HepG2 (cell line): ENCODE results near the gene DOCK10. TPM values are rescaled to one million over a fixed set of nuclear protein-coding genes. Genes with fewer than 3 reads are reported as not detected.

Experiments used
- ATAC-seq: fragments of 200-7000 bp; cut with Tn5 transposase; 3 replicates; pipeline ENCODE4 v1.9.1; 2020; ENCODE audit warnings: mild to moderate bottlenecking, moderate library complexity
- BruUV-seq: library from RNA; stranded (reverse); fragments of 400-500 nt; replicated peaks from 2 replicates; lab custom pipeline; 2021; lab: Mats Ljungman, UMichigan
- CTCF ChIA-PET: fragments of 300-600 bp; formaldehyde crosslinking; extraction: SDS; loops from one replicate; lab custom pipeline; 2021; ENCODE audit warnings: low total read pairs, inconsistent platforms, low intra/inter-chr PET ratio; lab: Yijun Ruan, JAX
- POLR2A ChIA-PET: fragments of 350-600 bp; sonication (Branson Sonifier 250); formaldehyde crosslinking; loops from one replicate; lab custom pipeline; 2020; ENCODE audit warnings: antibody characterized with exemption, inconsistent platforms; lab: Yijun Ruan, JAX
- DNase-seq: peaks from one replicate; pipeline ENCODE4 v3.0.0-alpha.2; 2015; ENCODE audit warnings: low spot score
- FAIRE-seq: peaks from 3 replicates; lab custom pipeline; 2011; peaks lifted over from hg19 to GRCh38; lab: Jason Lieb, UNC
- H2AFZ ChIP-seq: one replicate; pipeline ENCODE4 v1.6.1; 2011; ENCODE audit warnings: low read length, inconsistent platforms
- H3K27ac ChIP-seq: fragments of 300-600 bp; 3 replicates; pipeline ENCODE4 v1.8.0; 2011; ENCODE audit warnings: mixed run types, mild to moderate bottlenecking, mixed read lengths, low read length, inconsistent platforms; ENCODE audit not compliant: insufficient read depth; ENCODE audit errors: extremely low read length
- H3K27me3 ChIP-seq, 2 experiments: fragments of 200-600 bp in 1 of 2; 2 replicates in 1 of 2; 3 replicates in 1 of 2; pipeline versions ENCODE4 v1.6.0 to v1.8.0; 2011; ENCODE audit warnings: low read length in 2 of 2, mild to moderate bottlenecking in 2 of 2, moderate library complexity in 2 of 2, inconsistent platforms in 1 of 2; ENCODE audit not compliant: insufficient read depth in 2 of 2, control insufficient read depth in 1 of 2
- H3K36me3 ChIP-seq, 2 experiments: fragments of 200-600 bp in 1 of 2; replicated peaks in 1 of 2; 2 replicates in 1 of 2; 3 replicates in 1 of 2; pipeline versions ENCODE4 v1.5.1 to v1.8.0; 2011; ENCODE audit warnings: low read length in 2 of 2, inconsistent platforms in 1 of 2; ENCODE audit not compliant: insufficient read depth in 2 of 2, control insufficient read depth in 1 of 2
- H3K4me1 ChIP-seq: 2 replicates; pipeline ENCODE4 v1.5.1; 2012; ENCODE audit warnings: low read length, inconsistent platforms; ENCODE audit not compliant: insufficient read depth
- H3K4me2 ChIP-seq: 2 replicates; pipeline ENCODE4 v1.6.0; 2011; ENCODE audit warnings: low read depth, low read length, inconsistent platforms
- H3K4me3 ChIP-seq, 3 experiments: fragments of 200-600 bp in 1 of 3; sonication (generic), shearing (Covaris generic) in 1 of 3; replicated peaks in 1 of 3; 2 replicates each; pipeline ENCODE4 v1.5.1; 2011 to 2016; ENCODE audit warnings: low read length in 3 of 3, inconsistent platforms in 2 of 3, low read depth in 2 of 3, mild to moderate bottlenecking in 2 of 3, control low read depth in 1 of 3, mixed read lengths in 1 of 3; ENCODE audit not compliant: insufficient read depth in 1 of 3
- H3K79me2 ChIP-seq: one replicate; pipeline ENCODE4 v1.6.1; 2011; ENCODE audit warnings: low read length, inconsistent platforms; ENCODE audit not compliant: insufficient read depth
- H3K9ac ChIP-seq: 2 replicates; pipeline ENCODE4 v1.6.0; 2011; ENCODE audit warnings: mild to moderate bottlenecking, low read depth, low read length, inconsistent platforms; ENCODE audit not compliant: insufficient read depth
- H3K9me3 ChIP-seq: 2 replicates; pipeline ENCODE4 v1.5.1; 2012; ENCODE audit warnings: mild to moderate bottlenecking, low read length
- H4K20me1 ChIP-seq: 2 replicates; pipeline ENCODE4 v1.6.0; 2011; ENCODE audit warnings: inconsistent platforms, mild to moderate bottlenecking, low read length, moderate library complexity; ENCODE audit not compliant: insufficient read depth
- AGO2 ChIP-seq: fragments of 200-400 bp; formaldehyde crosslinking; optimal IDR thresholded peaks from 2 replicates; pipeline ENCODE3; 2017; ENCODE audit warnings: mild to moderate bottlenecking, low read depth, low read length, moderate library complexity
- HNRNPH1 ChIP-seq: fragments of 200-400 bp; formaldehyde crosslinking; optimal IDR thresholded peaks from 2 replicates; pipeline ENCODE3; 2017; ENCODE audit warnings: mild to moderate bottlenecking, low read depth, low read length
- NAIF1 ChIP-seq: sonication (generic); formaldehyde crosslinking; IDR thresholded peaks from 2 replicates; pipeline ENCODE4 v1.5.0; 2020; ENCODE audit warnings: mild to moderate bottlenecking, missing genetic modification reagents, borderline replicate concordance
- RFX5 ChIP-seq: IDR thresholded peaks from 2 replicates; pipeline ENCODE4 v1.6.1; 2011; ENCODE audit warnings: low read depth, low read length, improper control_type of control experiment
- TOPORS ChIP-seq: sonication (generic); formaldehyde crosslinking; IDR thresholded peaks from 2 replicates; pipeline ENCODE4 v1.8.0; 2023; ENCODE audit warnings: mild to moderate bottlenecking, missing genetic modification reagents
- ZNF724P ChIP-seq: sonication (generic); formaldehyde crosslinking; IDR thresholded peaks from 2 replicates; pipeline ENCODE4 v1.8.0; 2022; ENCODE audit warnings: missing genetic modification reagents, borderline replicate concordance
- ZNF883 ChIP-seq: sonication (generic); formaldehyde crosslinking; IDR thresholded peaks from 2 replicates; pipeline ENCODE4 v1.5.1; 2020; ENCODE audit warnings: mild to moderate bottlenecking, missing genetic modification reagents; ENCODE audit errors: not compliant biosample characterization
- WGBS: methylation state at CpG from one replicate; pipeline ENCODE4 v1.1.6; 2017; ENCODE audit warnings: low lambda C conversion rate; 5-methylcytosine and 5-hydroxymethylcytosine counted together
- in situ Hi-C: cut with HindIII; loops from 2 replicates; pipeline ENCODE4 v1.10.0; 2017; ENCODE audit warnings: low pct_unique_long_range_greater_than_20kb; ENCODE audit not compliant: extremely low pct_ligation_motif_present
- intact Hi-C: fragments of 100-400 bp; cut with micrococcal nuclease; formaldehyde crosslinking; loops from one replicate; pipeline ENCODE4 v1.10.0; 2022; ENCODE audit not compliant: unreplicated experiment
- polyA plus RNA-seq, 8 experiments: library from polyadenylated mRNA; depleted of rRNA in 3 of 8; stranded (reverse) in 7 of 8; unstranded in 1 of 8; fragments of >200 nt; fragmentation: Illumina TruSeq in 4 of 8; extraction: Trizol in 4 of 8; gene quantifications; 2 replicates each; pipeline versions ENCODE4 v1.2.1 to v1.2.3, GENCODE V29; 2011 to 2016; ENCODE audit warnings: low read depth in 4 of 8, missing spikeins in 1 of 8, mixed read lengths in 1 of 8; ENCODE audit not compliant: insufficient read depth in 1 of 8
- total RNA-seq, 5 experiments: library from RNA; depleted of rRNA; stranded (reverse); fragments of >200 nt; fragmentation: Illumina TruSeq; extraction: Trizol; gene quantifications; 2 replicates each; pipeline ENCODE4 v1.2.3, GENCODE V29; 2016; ENCODE audit warnings: low read depth in 1 of 5
- TF ChIP-seq, protein P1 (sequence below): sonication (generic); formaldehyde crosslinking; IDR thresholded peaks from 2 replicates; pipeline ENCODE4 v1.4.0; 2020; ENCODE audit warnings: missing genetic modification reagents
- TF ChIP-seq, protein P2 (sequence below): sonication (generic); formaldehyde crosslinking; conservative IDR thresholded peaks from 2 replicates; pipeline ENCODE4 v1.8.0; 2022; ENCODE audit warnings: mild to moderate bottlenecking, moderate library complexity, missing genetic modification reagents
- TF ChIP-seq, protein P3 (sequence below): sonication (generic); formaldehyde crosslinking; IDR thresholded peaks from 2 replicates; pipeline ENCODE4 v1.5.0; 2020; ENCODE audit warnings: mild to moderate bottlenecking, missing genetic modification reagents
- TF ChIP-seq, protein P4 (sequence below): sonication (generic); formaldehyde crosslinking; IDR thresholded peaks from 2 replicates; pipeline ENCODE4 v1.8.1; 2023; ENCODE audit warnings: missing genetic modification reagents, mild to moderate bottlenecking, borderline replicate concordance

Gene DOCK10
- total and polyA plus RNA-seq, 2 of the 13 experiments (the other 11 are each of a cell fraction or from before 2014, with no cell fraction given): not detected

DNA sequence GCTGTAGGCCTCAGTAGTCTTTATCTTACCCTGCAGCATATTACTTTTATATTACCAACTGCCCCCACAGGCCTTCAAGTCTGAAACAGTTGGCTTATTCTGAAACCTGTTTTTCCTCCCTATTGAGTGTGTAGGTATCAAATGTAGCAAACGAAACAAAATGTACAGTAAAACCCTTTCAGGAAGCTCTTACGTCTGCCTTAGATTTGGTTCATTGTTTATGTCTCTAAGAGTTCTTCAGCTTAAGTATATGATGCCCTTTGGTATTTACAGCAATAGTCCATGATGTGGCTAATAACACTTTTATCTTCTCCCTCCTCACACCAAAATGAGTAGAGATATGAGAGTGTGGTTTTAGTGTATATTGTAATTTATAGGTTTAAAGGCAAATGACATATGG is 108.8 kb downstream of the DOCK10 start:
- in situ Hi-C loops: no loop called here
- DNase-seq (no peak), FAIRE-seq (no peak), ATAC-seq (no peak)
- no peak overlapping the region for H2AFZ ChIP-seq
- intact Hi-C loops: no loop called here
- no peak overlapping the region for H3K27ac ChIP-seq
- no peaks in the 10 kb centered on the region for H3K9me3 ChIP-seq
- no peaks in the 10 kb centered on the region for H4K20me1 ChIP-seq
- WGBS: 1% methylated on average over 2 of the region's 2 CpGs
- no peak overlapping the region for H3K4me2 ChIP-seq
- ChIA-PET POLR2A (no interaction called here), CTCF (no interaction called here)
- TF ChIP-seq, protein P1, sequence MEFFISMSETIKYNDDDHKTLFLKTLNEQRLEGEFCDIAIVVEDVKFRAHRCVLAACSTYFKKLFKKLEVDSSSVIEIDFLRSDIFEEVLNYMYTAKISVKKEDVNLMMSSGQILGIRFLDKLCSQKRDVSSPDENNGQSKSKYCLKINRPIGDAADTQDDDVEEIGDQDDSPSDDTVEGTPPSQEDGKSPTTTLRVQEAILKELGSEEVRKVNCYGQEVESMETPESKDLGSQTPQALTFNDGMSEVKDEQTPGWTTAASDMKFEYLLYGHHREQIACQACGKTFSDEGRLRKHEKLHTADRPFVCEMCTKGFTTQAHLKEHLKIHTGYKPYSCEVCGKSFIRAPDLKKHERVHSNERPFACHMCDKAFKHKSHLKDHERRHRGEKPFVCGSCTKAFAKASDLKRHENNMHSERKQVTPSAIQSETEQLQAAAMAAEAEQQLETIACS (CRISPR knock-in tag): no peak
- TF ChIP-seq, protein P2, sequence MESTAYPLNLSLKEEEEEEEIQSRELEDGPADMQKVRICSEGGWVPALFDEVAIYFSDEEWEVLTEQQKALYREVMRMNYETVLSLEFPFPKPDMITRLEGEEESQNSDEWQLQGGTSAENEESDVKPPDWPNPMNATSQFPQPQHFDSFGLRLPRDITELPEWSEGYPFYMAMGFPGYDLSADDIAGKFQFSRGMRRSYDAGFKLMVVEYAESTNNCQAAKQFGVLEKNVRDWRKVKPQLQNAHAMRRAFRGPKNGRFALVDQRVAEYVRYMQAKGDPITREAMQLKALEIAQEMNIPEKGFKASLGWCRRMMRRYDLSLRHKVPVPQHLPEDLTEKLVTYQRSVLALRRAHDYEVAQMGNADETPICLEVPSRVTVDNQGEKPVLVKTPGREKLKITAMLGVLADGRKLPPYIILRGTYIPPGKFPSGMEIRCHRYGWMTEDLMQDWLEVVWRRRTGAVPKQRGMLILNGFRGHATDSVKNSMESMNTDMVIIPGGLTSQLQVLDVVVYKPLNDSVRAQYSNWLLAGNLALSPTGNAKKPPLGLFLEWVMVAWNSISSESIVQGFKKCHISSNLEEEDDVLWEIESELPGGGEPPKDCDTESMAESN (CRISPR knock-in tag): no peak
- TF ChIP-seq RFX5 (no peak), HNRNPH1 (no peak), ZNF883 (CRISPR knock-in tag) (no peak), AGO2 (no peak), TOPORS (CRISPR knock-in tag) (no peak), ZNF724P (CRISPR knock-in tag) (no peak), NAIF1 (CRISPR knock-in tag) (no peak)
- TF ChIP-seq, protein P3, sequence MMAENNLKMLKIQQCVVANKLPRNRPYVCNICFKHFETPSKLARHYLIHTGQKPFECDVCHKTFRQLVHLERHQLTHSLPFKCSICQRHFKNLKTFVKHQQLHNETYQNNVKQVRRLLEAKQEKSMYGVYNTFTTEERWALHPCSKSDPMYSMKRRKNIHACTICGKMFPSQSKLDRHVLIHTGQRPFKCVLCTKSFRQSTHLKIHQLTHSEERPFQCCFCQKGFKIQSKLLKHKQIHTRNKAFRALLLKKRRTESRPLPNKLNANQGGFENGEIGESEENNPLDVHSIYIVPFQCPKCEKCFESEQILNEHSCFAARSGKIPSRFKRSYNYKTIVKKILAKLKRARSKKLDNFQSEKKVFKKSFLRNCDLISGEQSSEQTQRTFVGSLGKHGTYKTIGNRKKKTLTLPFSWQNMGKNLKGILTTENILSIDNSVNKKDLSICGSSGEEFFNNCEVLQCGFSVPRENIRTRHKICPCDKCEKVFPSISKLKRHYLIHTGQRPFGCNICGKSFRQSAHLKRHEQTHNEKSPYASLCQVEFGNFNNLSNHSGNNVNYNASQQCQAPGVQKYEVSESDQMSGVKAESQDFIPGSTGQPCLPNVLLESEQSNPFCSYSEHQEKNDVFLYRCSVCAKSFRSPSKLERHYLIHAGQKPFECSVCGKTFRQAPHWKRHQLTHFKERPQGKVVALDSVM (CRISPR knock-in tag): no peak
- TF ChIP-seq, protein P4, sequence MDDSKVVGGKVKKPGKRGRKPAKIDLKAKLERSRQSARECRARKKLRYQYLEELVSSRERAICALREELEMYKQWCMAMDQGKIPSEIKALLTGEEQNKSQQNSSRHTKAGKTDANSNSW (CRISPR knock-in tag): no peak
- no peak overlapping the region for H3K4me3 ChIP-seq
- BruUV-seq: no TSS peak
- no peak overlapping the region for H3K9ac ChIP-seq
- no peaks in the 10 kb centered on the region for H3K27me3 ChIP-seq
- H3K36me3 ChIP-seq: no peaks in the 10 kb centered on the region
- H3K4me1 ChIP-seq: no peaks in the 10 kb centered on the region
- H3K79me2 ChIP-seq: no peaks in the 10 kb centered on the region
